ENCODE measurements around the gene MCOLN1. TPM values are rescaled to one million over a fixed set of nuclear protein-coding genes. Genes with fewer than 3 reads are reported as not detected.

Gene MCOLN1
- total RNA-seq, 1 experiment from 2014 or later, result 7.5 TPM

DNA sequence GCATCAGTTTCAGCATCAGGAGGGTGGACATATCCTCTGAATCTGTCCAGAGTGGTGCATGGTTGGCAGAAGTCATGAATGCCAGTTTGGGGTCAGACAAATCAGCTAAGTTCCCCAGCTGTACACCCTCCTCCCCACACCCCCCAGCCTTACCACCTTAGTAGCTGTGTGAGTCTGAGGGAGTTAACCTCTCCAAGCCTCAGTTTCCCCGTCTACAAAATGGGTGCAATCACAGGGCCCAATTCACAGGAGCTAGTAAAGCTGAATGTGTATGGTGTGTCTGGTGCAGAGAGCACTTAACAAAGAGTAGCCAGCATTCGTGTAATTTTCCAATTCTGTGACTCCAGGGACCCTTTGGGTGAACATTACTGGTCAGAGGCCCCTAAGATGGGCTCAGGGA lies 19.9 kb upstream of the MCOLN1 start:
- no peak for DNase-seq (ENCODE audit: low spot score)

DNA sequence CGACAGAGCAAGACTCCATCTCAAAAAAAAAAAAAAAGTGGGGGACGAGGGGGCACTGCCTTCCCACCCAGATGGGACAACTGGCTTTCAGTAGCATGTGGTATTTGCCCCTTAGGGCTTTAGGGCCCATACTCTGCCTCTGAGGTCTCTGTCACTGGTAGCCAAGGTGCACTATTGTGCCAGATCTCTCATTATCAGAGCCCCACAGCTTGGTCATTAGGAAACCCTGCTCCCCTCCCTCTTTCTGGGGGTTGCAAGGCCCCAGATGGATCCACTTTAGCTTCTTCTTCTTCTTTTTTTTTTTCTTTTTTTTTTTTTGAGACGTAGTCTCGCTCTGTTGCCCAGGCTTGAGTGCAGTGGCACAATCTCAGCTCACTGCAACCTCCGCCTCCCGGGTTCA lies 17.7 kb upstream of the MCOLN1 start:
- no peak for DNase-seq (ENCODE audit: low spot score)

- peak; percentile 17 for DNase-seq (ENCODE audit: low spot score)
Observed at GRCh38 chr19:7505288-7505681, 17.1 kb upstream of the MCOLN1 start.

DNA sequence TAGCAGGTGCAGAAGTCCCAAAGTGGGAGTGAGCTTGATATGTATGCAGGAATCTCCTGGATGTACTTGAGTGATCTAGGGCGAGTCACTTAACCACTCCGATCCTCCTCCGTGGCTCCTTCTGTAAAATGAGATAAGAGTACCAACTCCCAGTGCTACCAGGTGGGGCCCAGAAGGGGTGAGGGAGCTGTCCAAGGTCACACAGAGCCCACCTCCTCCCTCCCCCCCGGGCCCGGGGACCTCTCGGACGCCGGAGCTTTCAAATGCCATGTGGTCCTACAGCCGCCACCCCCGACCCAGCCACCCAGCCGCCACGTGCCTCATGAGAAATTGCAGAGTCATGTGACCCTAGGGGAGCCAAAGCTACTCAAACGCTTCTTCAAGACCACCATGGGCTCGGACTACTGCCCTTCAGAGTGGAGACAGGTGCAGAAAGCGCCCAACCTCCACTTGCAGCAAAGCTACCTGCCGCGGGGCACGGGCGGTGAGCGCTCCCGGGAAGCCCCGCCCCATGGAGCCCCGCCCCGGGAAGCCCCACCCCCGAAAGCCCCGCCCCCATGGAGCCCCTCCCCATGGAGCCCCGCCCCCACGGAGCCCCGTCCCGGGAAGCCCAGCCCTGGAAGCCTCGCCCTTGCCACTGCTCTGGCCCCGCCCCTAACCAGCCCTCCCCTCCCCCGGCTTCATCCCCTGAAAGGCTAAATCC lies 16.6 kb upstream of the MCOLN1 start:
- DNase-seq (ENCODE audit: low spot score), result no peak

DNA sequence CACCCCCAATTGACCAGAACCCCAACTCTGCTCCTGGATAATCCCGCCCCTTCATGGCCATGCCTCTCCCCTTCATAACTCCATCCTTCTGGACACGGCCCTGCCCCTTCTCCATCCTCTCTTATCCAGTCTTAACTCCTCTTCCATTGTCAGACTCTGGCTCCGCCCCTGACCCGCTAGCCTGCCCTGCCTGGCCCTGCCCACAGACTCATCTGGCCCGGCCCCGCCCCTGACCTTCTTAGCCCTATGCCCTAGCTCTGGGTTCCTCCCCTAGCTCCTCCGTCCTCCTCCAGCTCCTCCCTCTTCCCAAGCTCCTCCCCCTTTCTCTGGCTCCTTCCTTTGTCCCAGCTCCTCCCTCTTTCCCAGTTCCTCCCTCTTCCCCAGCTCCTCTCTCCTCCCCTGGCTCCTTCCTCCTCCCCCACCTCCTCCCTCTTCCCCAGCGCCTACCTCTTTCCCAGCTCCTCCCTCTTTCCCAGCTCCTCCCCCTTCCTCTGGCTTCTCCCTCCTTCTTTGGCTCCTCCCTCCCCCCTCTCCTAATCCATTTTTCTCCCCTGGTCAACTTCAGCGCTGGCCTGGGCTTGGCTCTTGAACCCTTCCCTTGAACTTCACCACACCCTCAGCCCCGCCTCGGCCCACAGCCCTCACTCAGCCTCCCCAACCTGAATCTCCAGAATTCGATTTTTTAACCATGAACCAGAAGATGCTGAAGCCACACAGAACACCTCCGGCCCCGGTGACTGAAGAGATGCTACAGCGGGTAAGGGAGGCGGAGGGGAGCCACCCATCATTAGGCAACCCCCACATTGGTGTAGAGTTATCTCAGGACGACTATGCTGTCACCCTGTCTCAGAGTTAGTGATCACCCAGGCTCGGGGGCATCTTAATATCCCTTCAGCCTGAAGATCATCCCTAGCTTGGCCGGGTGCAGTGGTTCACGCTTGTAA lies 15.8 kb upstream of the MCOLN1 start:
- peak; percentile 85 for DNase-seq (ENCODE audit: low spot score)

DNA sequence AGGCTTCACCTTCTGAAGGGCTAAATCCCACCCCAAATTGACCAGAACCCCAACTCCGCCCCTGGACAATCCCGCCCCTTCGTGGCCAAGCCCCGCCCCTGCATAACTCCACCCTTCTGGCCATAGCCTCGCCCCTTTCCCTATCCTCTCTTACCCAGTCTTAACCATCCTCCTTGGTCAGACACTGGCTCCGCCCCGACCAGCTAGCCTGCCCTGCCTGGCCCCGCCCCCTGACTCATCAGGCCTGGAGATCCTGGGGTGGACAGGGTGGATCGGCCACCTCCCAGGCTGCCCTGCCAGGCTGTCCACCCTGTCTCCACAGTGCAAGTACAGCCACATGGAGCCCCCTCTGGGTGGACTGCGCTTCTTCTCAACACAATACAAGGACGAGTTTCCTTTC lies 14.5 kb upstream of the MCOLN1 start:
- peak; percentile 79 for DNase-seq (ENCODE audit: low spot score)

DNA sequence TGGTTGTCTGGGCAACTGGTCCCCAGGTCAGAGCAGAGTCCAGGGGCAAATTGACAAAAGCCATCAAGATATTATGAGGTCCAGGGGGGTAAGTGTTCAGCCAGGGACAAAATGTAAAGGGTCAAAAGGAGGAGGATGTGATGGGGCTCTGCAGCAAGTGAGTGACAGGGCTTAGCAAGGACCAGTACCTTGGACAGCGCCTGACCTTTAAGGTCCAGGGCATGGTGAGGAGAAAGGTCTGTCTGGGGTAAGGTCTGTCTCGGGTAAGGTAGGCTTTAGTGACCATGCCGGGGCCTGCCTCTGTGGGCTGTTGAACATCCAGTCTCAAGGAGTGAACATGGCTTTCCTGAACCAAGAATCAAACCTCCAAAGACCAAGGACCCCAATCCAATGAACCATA lies 12.8 kb upstream of the MCOLN1 start:
- DNase-seq (ENCODE audit: low spot score), result no peak

- DNase-seq (ENCODE audit: low spot score), result no peak
Observed at GRCh38 chr19:7512400-7512851, 10.0 kb upstream of the MCOLN1 start.

GRCh38 chr19:7513809-7514642 lies 8.4 kb upstream of the MCOLN1 start:
- no peak for DNase-seq (ENCODE audit: low spot score)

DNA sequence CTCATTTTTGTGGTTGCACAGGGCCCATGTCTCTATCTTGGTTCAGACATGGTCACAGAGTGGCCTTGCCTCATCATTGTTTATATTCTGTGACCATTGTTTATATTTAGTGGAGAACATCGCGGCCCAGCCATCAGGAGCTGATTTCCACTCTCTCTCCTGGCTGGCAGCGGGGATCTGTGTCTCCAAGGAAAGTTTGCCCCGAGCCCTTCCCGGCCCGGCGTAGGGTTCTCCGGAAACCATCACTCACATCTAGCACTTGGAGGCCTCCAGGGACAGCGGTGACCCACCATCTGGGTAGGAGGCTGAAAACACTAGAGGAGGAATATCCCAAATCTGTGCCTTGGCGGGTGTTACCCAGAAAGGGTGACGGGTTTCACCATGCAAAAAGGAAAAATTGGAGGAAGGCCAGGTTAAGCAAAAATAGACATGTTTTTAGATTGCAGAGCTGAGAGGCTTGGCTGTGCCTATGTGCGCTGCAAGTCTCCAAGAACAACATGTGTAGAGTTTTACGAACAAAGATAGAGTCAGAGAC lies 7.2 kb upstream of the MCOLN1 start:
- no peak for DNase-seq (ENCODE audit: low spot score)

GRCh38 chr19:7515645-7516151 lies 6.7 kb upstream of the MCOLN1 start, which contains the start of gene ZNF358:
TSS of gene ZNF358 (plus strand) at chr19:7516103. CDS start at chr19:7519243, 3,140 bp downstream.
- DNase-seq (ENCODE audit: low spot score), result no peak

DNA sequence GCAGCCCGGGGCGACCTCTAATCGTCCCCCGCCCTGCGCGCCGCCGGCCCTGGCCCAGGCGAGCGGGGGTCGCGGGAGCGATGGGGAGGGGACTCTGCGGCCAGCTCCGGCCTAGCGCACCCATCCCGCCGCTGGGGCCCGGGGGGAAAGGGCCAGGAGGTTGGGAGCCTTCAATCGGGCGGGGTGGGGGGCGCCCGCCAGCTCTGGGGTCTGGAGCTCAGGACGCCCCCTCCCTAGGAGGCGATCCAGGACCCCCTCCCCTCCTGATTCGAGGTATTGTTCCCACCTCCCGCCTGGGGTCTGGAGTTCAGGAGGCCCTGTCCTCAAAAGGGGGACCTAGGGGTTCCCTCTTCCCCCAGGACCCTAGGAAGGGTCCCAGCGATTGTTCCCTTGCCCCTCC lies 6.1 kb upstream of the MCOLN1 start:
- no peak for DNase-seq (ENCODE audit: low spot score)

DNA sequence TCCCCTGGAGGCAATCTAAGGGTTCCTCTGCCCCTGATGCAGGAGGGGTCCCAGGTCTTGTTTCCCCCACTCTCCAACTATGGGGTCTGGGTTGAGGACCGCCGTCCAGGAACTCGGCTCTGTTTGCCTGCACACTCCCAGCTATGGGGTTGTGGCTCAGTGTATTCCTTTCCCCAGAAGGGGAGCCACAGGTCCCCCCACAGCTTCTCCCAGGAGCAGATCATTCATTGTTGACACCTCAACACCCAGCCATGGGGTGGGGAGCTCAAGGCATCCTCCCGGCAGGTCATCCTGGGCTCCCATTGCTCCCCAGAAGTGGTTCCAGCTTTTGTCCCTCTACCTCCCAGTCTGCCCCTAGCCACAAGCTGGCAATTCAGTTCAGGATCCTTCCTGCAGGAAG lies 5.5 kb upstream of the MCOLN1 start:
- DNase-seq (ENCODE audit: low spot score), result no peak

- DNase-seq (ENCODE audit: low spot score), result no peak
Observed at GRCh38 chr19:7519361-7520130, 2.9 kb upstream of the MCOLN1 start.

DNA sequence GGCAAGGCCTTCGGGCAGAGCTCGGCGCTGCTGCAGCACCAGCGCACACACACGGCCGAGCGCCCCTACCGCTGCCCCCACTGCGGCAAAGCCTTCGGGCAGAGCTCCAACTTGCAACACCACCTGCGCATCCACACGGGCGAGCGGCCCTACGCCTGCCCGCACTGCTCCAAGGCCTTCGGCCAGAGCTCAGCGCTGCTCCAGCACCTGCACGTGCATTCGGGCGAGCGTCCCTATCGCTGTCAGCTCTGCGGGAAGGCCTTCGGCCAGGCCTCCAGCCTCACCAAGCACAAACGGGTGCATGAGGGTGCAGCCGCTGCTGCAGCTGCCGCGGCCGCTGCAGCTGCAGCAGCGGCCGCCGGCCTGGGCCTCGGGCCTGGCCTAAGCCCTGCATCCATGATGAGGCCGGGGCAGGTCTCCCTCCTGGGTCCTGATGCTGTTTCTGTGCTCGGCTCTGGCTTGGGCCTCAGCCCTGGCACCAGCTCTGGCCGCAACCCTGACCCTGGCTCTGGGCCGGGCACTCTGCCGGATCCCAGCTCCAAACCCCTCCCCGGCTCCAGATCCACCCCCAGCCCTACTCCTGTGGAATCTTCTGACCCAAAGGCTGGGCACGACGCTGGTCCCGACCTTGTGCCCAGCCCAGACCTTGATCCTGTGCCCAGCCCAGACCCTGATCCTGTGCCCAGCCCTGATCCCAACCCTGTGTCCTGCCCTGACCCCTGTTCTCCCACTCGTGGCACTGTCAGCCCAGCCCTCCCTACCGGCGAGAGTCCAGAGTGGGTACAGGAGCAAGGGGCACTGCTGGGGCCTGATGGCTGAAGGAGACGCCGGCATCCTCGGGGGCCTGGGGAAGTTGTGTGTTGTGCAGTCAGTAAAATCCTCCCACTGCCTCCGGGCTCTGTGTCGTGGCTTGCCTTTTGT lies 2.0 kb upstream of the MCOLN1 start:
- no peak for DNase-seq (ENCODE audit: low spot score)

- DNase-seq (ENCODE audit: low spot score), result no peak
Observed at GRCh38 chr19:7521551-7522071, 813 bp upstream of the MCOLN1 start.

DNA sequence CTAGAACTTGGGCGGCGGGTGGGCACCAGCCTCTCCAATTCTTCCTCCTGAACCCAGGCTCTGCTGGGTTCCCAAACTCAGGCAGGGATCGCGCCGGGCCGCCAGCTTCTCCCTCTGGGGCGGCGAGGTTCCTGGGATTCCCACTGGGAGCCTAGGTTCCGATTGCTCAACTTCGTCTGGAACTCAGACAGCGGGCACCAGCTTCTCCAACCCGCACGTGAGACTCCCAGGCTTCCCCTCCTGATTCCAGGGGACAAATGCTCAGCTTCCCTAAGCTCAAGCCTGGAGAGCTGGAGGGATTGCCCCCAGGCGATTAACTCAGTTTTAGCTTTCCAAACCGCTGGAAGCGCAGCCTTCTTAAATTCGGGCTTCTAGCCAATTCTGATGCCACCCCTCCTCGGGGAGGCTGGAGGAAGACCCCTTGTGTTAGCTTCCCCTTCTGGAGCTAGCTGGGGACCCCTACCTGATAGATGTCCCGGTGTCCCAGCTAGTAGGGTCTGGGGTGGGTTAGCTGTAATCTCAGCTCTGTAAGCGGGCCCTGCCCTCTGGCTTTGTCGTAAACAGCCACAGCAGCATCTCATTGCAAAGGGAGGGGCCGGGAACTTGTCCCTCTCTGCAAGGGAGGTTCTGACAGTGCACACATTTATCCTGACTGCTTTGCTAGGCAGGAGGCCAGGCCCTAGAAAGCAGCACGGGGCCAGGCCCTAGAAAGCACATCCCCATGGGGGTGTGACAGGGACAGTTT lies 671 bp downstream of the MCOLN1 start:
- no peak for DNase-seq (ENCODE audit: low spot score)

DNA sequence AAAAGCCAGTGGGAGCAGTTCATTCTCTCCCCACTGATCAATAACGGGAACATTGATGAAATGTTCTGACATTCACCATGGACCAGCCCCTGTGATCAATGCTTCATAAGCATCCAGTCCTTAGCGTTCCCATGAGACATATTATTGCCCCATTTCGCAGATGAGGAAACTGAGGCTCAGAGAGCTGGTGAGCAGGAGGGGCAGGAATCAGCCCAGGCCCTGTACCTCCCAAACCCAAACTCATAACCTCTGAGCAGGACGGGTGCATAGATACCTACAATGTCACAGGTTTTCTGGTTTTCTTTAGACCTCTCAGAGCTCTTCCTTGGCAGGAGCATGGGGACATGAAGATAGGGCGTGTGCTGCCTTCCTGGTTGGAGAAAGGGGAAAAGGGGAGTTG lies 2.1 kb downstream of the MCOLN1 start:
- DNase-seq (ENCODE audit: low spot score), result no peak

Measured in HT-29 (cell line).